GM18873 (cell line): ENCODE data around the gene SLC38A9.

ENCODE experiments used
- ATAC-seq: cut with Tn5 transposase; IDR thresholded peaks from one replicate; pipeline ENCODE4 v1.9.1; 2021; ENCODE audit warnings: mild to moderate bottlenecking, moderate library complexity, moderate number of reproducible peaks; ENCODE audit not compliant: unreplicated experiment, low FRiP score

The SLC38A9 gene

GRCh38 chr5:55591686-55592085 is 120.4 kb downstream of the SLC38A9 start:
- no peak for ATAC-seq

- ATAC-seq: no peak
Observed at GRCh38 chr5:55585206-55585610, 126.9 kb downstream of the SLC38A9 start.

- no peak for ATAC-seq
Observed at GRCh38 chr5:55584398-55585205, 127.5 kb downstream of the SLC38A9 start.

- no peak for ATAC-seq
Observed at GRCh38 chr5:55583578-55583977, 128.5 kb downstream of the SLC38A9 start.

GRCh38 chr5:55582256-55582655 is 129.9 kb downstream of the SLC38A9 start:
- no peak for ATAC-seq

- no peak for ATAC-seq
Observed at GRCh38 chr5:55580042-55580441, 132.1 kb downstream of the SLC38A9 start.

- no peak for ATAC-seq
Observed at GRCh38 chr5:55578771-55579170, 133.4 kb downstream of the SLC38A9 start.

GRCh38 chr5:55577353-55578060 is 134.6 kb downstream of the SLC38A9 start:
- ATAC-seq: no peak

GRCh38 chr5:55576661-55577060 is 135.5 kb downstream of the SLC38A9 start:
- no peak for ATAC-seq
